AG09309 (cell line): ENCODE measurements around the gene GAL3ST2.
A peak's percentile ranks its signal among the peaks of the same experiment; 100 is the strongest.
"Not testable (repeated sequence)": the region's sequence is repeated elsewhere in the genome, so short reads cannot be mapped to it uniquely, and the experiment has no call there.

Experiments
- DNase-seq: peaks from one replicate; pipeline ENCODE4 v3.0.0-alpha.2; 2010; ENCODE audit warnings: low read depth
- H3K4me3 ChIP-seq: 2 replicates; pipeline ENCODE4 v1.5.1; 2011; ENCODE audit warnings: mild to moderate bottlenecking, low read depth, low read length, moderate library complexity; ENCODE audit not compliant: control insufficient read depth
- CTCF ChIP-seq: IDR thresholded peaks from 2 replicates; pipeline ENCODE4 v1.5.1; 2011; ENCODE audit warnings: mild to moderate bottlenecking, low read depth, low read length, inconsistent platforms; ENCODE audit not compliant: insufficient read depth, control insufficient read depth; ENCODE audit errors: missing control alignments

GAL3ST2 gene

GRCh38 chr2:241833101-241833663, 56.6 kb downstream of the GAL3ST2 start:
- no peak overlapping the region for H3K4me3 ChIP-seq
- DNase-seq = peak; percentile 90
- TF ChIP-seq CTCF = no peak

- not testable (repeated sequence) for DNase-seq, H3K4me3 ChIP-seq
Measured at GRCh38 chr2:241833756-241834526, 57.3 kb downstream of the GAL3ST2 start.

GRCh38 chr2:241834527-241835210, 58.0 kb downstream of the GAL3ST2 start:
- H3K4me3 ChIP-seq = no peak overlapping the region
- no peak for TF ChIP-seq CTCF
- DNase-seq = no peak

- DNase-seq = no peak
- H3K4me3 ChIP-seq = no peak overlapping the region
- no peak for TF ChIP-seq CTCF
Measured at GRCh38 chr2:241835611-241836010, 59.0 kb downstream of the GAL3ST2 start.

- no peak for TF ChIP-seq CTCF
- no peak for DNase-seq
- no peak overlapping the region for H3K4me3 ChIP-seq
Measured at GRCh38 chr2:241836292-241836691, 59.7 kb downstream of the GAL3ST2 start.

- H3K4me3 ChIP-seq = no peak overlapping the region
- TF ChIP-seq CTCF = no peak
- no peak for DNase-seq
Measured at GRCh38 chr2:241837197-241837965, 60.8 kb downstream of the GAL3ST2 start.
